HepG2 (cell line): Measurements from ENCODE around the gene GALNT1. TPM values are rescaled to one million over a fixed set of nuclear protein-coding genes. Genes with fewer than 3 reads are reported as not detected.

Experiments used
- ATAC-seq: fragments of 200-7000 bp; cut with Tn5 transposase; 3 replicates; pipeline ENCODE4 v1.9.1; 2020; ENCODE audit warnings: mild to moderate bottlenecking, moderate library complexity
- BruUV-seq: library from RNA; stranded (reverse); fragments of 400-500 nt; replicated peaks from 2 replicates; lab custom pipeline; 2021; lab: Mats Ljungman, UMichigan
- CTCF ChIA-PET: fragments of 300-600 bp; formaldehyde crosslinking; extraction: SDS; loops from one replicate; lab custom pipeline; 2021; ENCODE audit warnings: low total read pairs, inconsistent platforms, low intra/inter-chr PET ratio; lab: Yijun Ruan, JAX
- POLR2A ChIA-PET: fragments of 350-600 bp; sonication (Branson Sonifier 250); formaldehyde crosslinking; loops from one replicate; lab custom pipeline; 2020; ENCODE audit warnings: antibody characterized with exemption, inconsistent platforms; lab: Yijun Ruan, JAX
- DNase-seq: peaks from one replicate; pipeline ENCODE4 v3.0.0-alpha.2; 2015; ENCODE audit warnings: low spot score
- FAIRE-seq: peaks from 3 replicates; lab custom pipeline; 2011; peaks lifted over from hg19 to GRCh38; lab: Jason Lieb, UNC
- H2AFZ ChIP-seq: one replicate; pipeline ENCODE4 v1.6.1; 2011; ENCODE audit warnings: low read length, inconsistent platforms
- H3K27ac ChIP-seq: fragments of 300-600 bp; 3 replicates; pipeline ENCODE4 v1.8.0; 2011; ENCODE audit warnings: mixed run types, mild to moderate bottlenecking, mixed read lengths, low read length, inconsistent platforms; ENCODE audit not compliant: insufficient read depth; ENCODE audit errors: extremely low read length
- H3K27me3 ChIP-seq, 2 experiments: fragments of 200-600 bp in 1 of 2; 2 replicates in 1 of 2; 3 replicates in 1 of 2; pipeline versions ENCODE4 v1.6.0 to v1.8.0; 2011; ENCODE audit warnings: low read length in 2 of 2, mild to moderate bottlenecking in 2 of 2, moderate library complexity in 2 of 2, inconsistent platforms in 1 of 2; ENCODE audit not compliant: insufficient read depth in 2 of 2, control insufficient read depth in 1 of 2
- H3K36me3 ChIP-seq, 2 experiments: fragments of 200-600 bp in 1 of 2; replicated peaks in 1 of 2; 2 replicates in 1 of 2; 3 replicates in 1 of 2; pipeline versions ENCODE4 v1.5.1 to v1.8.0; 2011; ENCODE audit warnings: low read length in 2 of 2, inconsistent platforms in 1 of 2; ENCODE audit not compliant: insufficient read depth in 2 of 2, control insufficient read depth in 1 of 2
- H3K4me1 ChIP-seq: 2 replicates; pipeline ENCODE4 v1.5.1; 2012; ENCODE audit warnings: low read length, inconsistent platforms; ENCODE audit not compliant: insufficient read depth
- H3K4me2 ChIP-seq: 2 replicates; pipeline ENCODE4 v1.6.0; 2011; ENCODE audit warnings: low read depth, low read length, inconsistent platforms
- H3K4me3 ChIP-seq, 3 experiments: fragments of 200-600 bp in 1 of 3; sonication (generic), shearing (Covaris generic) in 1 of 3; replicated peaks in 1 of 3; 2 replicates each; pipeline ENCODE4 v1.5.1; 2011 to 2016; ENCODE audit warnings: low read length in 3 of 3, inconsistent platforms in 2 of 3, low read depth in 2 of 3, mild to moderate bottlenecking in 2 of 3, control low read depth in 1 of 3, mixed read lengths in 1 of 3; ENCODE audit not compliant: insufficient read depth in 1 of 3
- H3K79me2 ChIP-seq: one replicate; pipeline ENCODE4 v1.6.1; 2011; ENCODE audit warnings: low read length, inconsistent platforms; ENCODE audit not compliant: insufficient read depth
- H3K9ac ChIP-seq: 2 replicates; pipeline ENCODE4 v1.6.0; 2011; ENCODE audit warnings: mild to moderate bottlenecking, low read depth, low read length, inconsistent platforms; ENCODE audit not compliant: insufficient read depth
- H3K9me3 ChIP-seq: 2 replicates; pipeline ENCODE4 v1.5.1; 2012; ENCODE audit warnings: mild to moderate bottlenecking, low read length
- H4K20me1 ChIP-seq: 2 replicates; pipeline ENCODE4 v1.6.0; 2011; ENCODE audit warnings: inconsistent platforms, mild to moderate bottlenecking, low read length, moderate library complexity; ENCODE audit not compliant: insufficient read depth
- KDM5B ChIP-seq: sonication (generic); formaldehyde crosslinking; IDR thresholded peaks from 2 replicates; pipeline ENCODE4 v1.4.0; 2020; ENCODE audit warnings: missing genetic modification reagents, mild to moderate bottlenecking, borderline replicate concordance
- MAFF ChIP-seq: IDR thresholded peaks from 2 replicates; pipeline ENCODE4 v1.6.1; 2011; ENCODE audit warnings: low read depth, low read length, improper control_type of control experiment
- MIER2 ChIP-seq: IDR thresholded peaks from 2 replicates; pipeline ENCODE4 v1.6.1; 2016; ENCODE audit warnings: missing biosample characterization, missing genetic modification reagents
- MXD3 ChIP-seq: IDR thresholded peaks from 2 replicates; pipeline ENCODE4 v1.6.1; 2016; ENCODE audit warnings: mild to moderate bottlenecking, missing biosample characterization, missing genetic modification reagents
- NFYC ChIP-seq: IDR thresholded peaks from 2 replicates; pipeline ENCODE4 v1.6.1; 2016; ENCODE audit warnings: missing genetic modification reagents, missing compliant biosample characterization
- SMAD1 ChIP-seq: sonication (generic); formaldehyde crosslinking; IDR thresholded peaks from 2 replicates; pipeline ENCODE4 v1.4.0; 2020; ENCODE audit warnings: missing genetic modification reagents, low read depth, mild to moderate bottlenecking, borderline replicate concordance
- ZNF563 ChIP-seq: sonication (generic); formaldehyde crosslinking; IDR thresholded peaks from 2 replicates; pipeline ENCODE4 v1.8.0; 2022; ENCODE audit warnings: mild to moderate bottlenecking, moderate library complexity, missing genetic modification reagents
- ZNF639 ChIP-seq: conservative IDR thresholded peaks from 2 replicates; pipeline ENCODE4 v1.6.1; 2018; ENCODE audit warnings: missing genetic modification reagents
- ZNF660 ChIP-seq: sonication (generic); formaldehyde crosslinking; IDR thresholded peaks from 2 replicates; pipeline ENCODE4 v1.5.1; 2020; ENCODE audit warnings: mild to moderate bottlenecking, low read depth, missing genetic modification reagents, borderline replicate concordance
- ZNF691 ChIP-seq: sonication (generic); formaldehyde crosslinking; IDR thresholded peaks from 2 replicates; pipeline ENCODE4 v1.4.0; 2020; ENCODE audit warnings: missing genetic modification reagents, low read depth, mild to moderate bottlenecking, borderline replicate concordance
- ZNF709 ChIP-seq: sonication (generic); formaldehyde crosslinking; IDR thresholded peaks from 2 replicates; pipeline ENCODE4 v1.5.0; 2020; ENCODE audit warnings: mild to moderate bottlenecking, missing genetic modification reagents
- ZNF792 ChIP-seq: IDR thresholded peaks from 2 replicates; pipeline ENCODE4 v1.6.1; 2016
- WGBS: methylation state at CpG from one replicate; pipeline ENCODE4 v1.1.6; 2017; ENCODE audit warnings: low lambda C conversion rate; 5-methylcytosine and 5-hydroxymethylcytosine counted together
- in situ Hi-C: cut with HindIII; loops from 2 replicates; pipeline ENCODE4 v1.10.0; 2017; ENCODE audit warnings: low pct_unique_long_range_greater_than_20kb; ENCODE audit not compliant: extremely low pct_ligation_motif_present
- intact Hi-C: fragments of 100-400 bp; cut with micrococcal nuclease; formaldehyde crosslinking; loops from one replicate; pipeline ENCODE4 v1.10.0; 2022; ENCODE audit not compliant: unreplicated experiment
- polyA plus RNA-seq, 8 experiments: library from polyadenylated mRNA; depleted of rRNA in 3 of 8; stranded (reverse) in 7 of 8; unstranded in 1 of 8; fragments of >200 nt; fragmentation: Illumina TruSeq in 4 of 8; extraction: Trizol in 4 of 8; gene quantifications; 2 replicates each; pipeline versions ENCODE4 v1.2.1 to v1.2.3, GENCODE V29; 2011 to 2016; ENCODE audit warnings: low read depth in 4 of 8, missing spikeins in 1 of 8, mixed read lengths in 1 of 8; ENCODE audit not compliant: insufficient read depth in 1 of 8
- total RNA-seq, 5 experiments: library from RNA; depleted of rRNA; stranded (reverse); fragments of >200 nt; fragmentation: Illumina TruSeq; extraction: Trizol; gene quantifications; 2 replicates each; pipeline ENCODE4 v1.2.3, GENCODE V29; 2016; ENCODE audit warnings: low read depth in 1 of 5

The GALNT1 gene
- total and polyA plus RNA-seq, 2 of the 13 experiments (the other 11 are each of a cell fraction or from before 2014, with no cell fraction given) = 41.1 to 100 TPM

GRCh38 chr18:35750929-35751328 lies 169.4 kb downstream of the GALNT1 start:
- Histone ChIP-seq H4K20me1 (no peaks in the 10 kb centered on the region), H3K27me3 (peaks cover 4 to 59% of the 10 kb centered on the region in 2 experiments; a peak in 3 of 5 replicates), H3K79me2 (no peaks in the 10 kb centered on the region), H3K27ac (no peak overlapping the region), H3K4me3 (no peak overlapping the region), H3K4me1 (peaks cover 12% of the 10 kb centered on the region), H2AFZ (no peak overlapping the region), H3K4me2 (no peak overlapping the region), H3K36me3 (no peaks in the 10 kb centered on the region), H3K9me3 (no peaks in the 10 kb centered on the region), H3K9ac (no peak overlapping the region)
- no peak for TF ChIP-seq MIER2 (CRISPR knock-in tag)
- TF ChIP-seq ZNF691 = no peak
- no peak for TF ChIP-seq KDM5B (CRISPR knock-in tag)
- TF ChIP-seq ZNF792 = no peak
- TF ChIP-seq MXD3 (CRISPR knock-in tag) = no peak
- no peak for TF ChIP-seq MAFF
- no peak for TF ChIP-seq SMAD1 (CRISPR knock-in tag)
- no peak for TF ChIP-seq ZNF639 (CRISPR knock-in tag)
- no peak for TF ChIP-seq ZNF709 (CRISPR knock-in tag)
- no peak for TF ChIP-seq ZNF660 (CRISPR knock-in tag)
- TF ChIP-seq ZNF563 (CRISPR knock-in tag) = no peak
- no peak for TF ChIP-seq NFYC (CRISPR knock-in tag)
- POLR2A ChIA-PET = no interaction called here
- intact Hi-C loops = loop anchor here (10.0 kb wide), 1 partner anchor 534 kb away; no protein-coding TSS in a partner anchor
- no peak for ATAC-seq
- BruUV-seq = no TSS peak
- no peak for DNase-seq
- CTCF ChIA-PET = no interaction called here
- in situ Hi-C loops = no loop called here
- 0% methylated on average over 2 of the region's 2 CpGs for WGBS
- no peak for FAIRE-seq
